Prostate gland (tissue), 2 donors: Measurements from ENCODE around the gene IL3RA. TPM values are rescaled to one million over a fixed set of nuclear protein-coding genes. Genes with fewer than 3 reads are reported as not detected.
"Not testable (repeated sequence)": the region's sequence is repeated elsewhere in the genome, so short reads cannot be mapped to it uniquely, and the experiment has no call there.

ENCODE experiments used
- DNase-seq: peaks from one replicate; pipeline ENCODE4 v3.0.0-alpha.2; 2019; ENCODE audit warnings: low spot score
- H3K27ac ChIP-seq, 2 donors: fragments of 200-600 bp; sonication (generic); 2 replicates each; pipeline ENCODE4 v1.5.1; 2017 to 2019
- H3K27me3 ChIP-seq: fragments of 200-600 bp; sonication (generic); replicated peaks from 2 replicates; pipeline ENCODE4 v1.5.1; 2019; ENCODE audit not compliant: insufficient read depth
- H3K36me3 ChIP-seq, 2 donors: fragments of 200-600 bp; sonication (generic); 1 replicate in 1 of 2; 2 replicates in 1 of 2; pipeline versions ENCODE4 v1.5.1 to v1.8.1; 2017 to 2019
- H3K4me1 ChIP-seq: fragments of 200-600 bp; sonication (generic); replicated peaks from 2 replicates; pipeline ENCODE4 v1.5.1; 2019
- H3K4me3 ChIP-seq, 2 donors: fragments of 200-600 bp; sonication (generic); 2 replicates each; pipeline ENCODE4 v1.5.1; 2017 to 2019
- H3K9me3 ChIP-seq: fragments of 200-600 bp; sonication (generic); 2 replicates; pipeline ENCODE4 v1.5.1; 2017
- CTCF ChIP-seq, 4 experiments: fragments of 200-600 bp in 2 of 4; fragments of 450-650 bp in 2 of 4; sonication (generic) in 2 of 4; IDR thresholded peaks; 1 replicate in 3 of 4; 2 replicates in 1 of 4; pipeline ENCODE4 v1.5.1; 2016 to 2019; ENCODE audit warnings: antibody characterized with exemption in 4 of 4, mild to moderate bottlenecking in 2 of 4, moderate library complexity in 2 of 4
- POLR2A ChIP-seq: fragments of 450-650 bp; IDR thresholded peaks from one replicate; pipeline ENCODE4 v1.6.1; 2016; ENCODE audit warnings: antibody characterized with exemption, mild to moderate bottlenecking
- POLR2AphosphoS5 ChIP-seq: sonication (generic); formaldehyde crosslinking; IDR thresholded peaks from one replicate; pipeline ENCODE4 v1.6.1; 2017; ENCODE audit warnings: antibody characterized with exemption
- WGBS: methylation state at CpG from one replicate; pipeline ENCODE4 v1.1.5; 2018; 5-methylcytosine and 5-hydroxymethylcytosine counted together
- intact Hi-C: fragments of 100-400 bp; cut with DNase I; formaldehyde crosslinking; loops from one replicate; pipeline ENCODE4 v1.14.2; 2022
- total RNA-seq, 2 donors: library from RNA; depleted of rRNA; stranded (reverse); fragments of >200 nt; gene quantifications; one replicate each; pipeline ENCODE4 v1.1.0, GENCODE V29; 2016

Gene IL3RA
- total RNA-seq, 2 donors from 2014 or later = 3.3 to 7.2 TPM

- H3K9me3 ChIP-seq = no peaks in the 10 kb centered on the region
- H3K4me1 ChIP-seq = no peaks in the 10 kb centered on the region
- DNase-seq = no peak
- 82% methylated on average over 22 of the region's 22 CpGs for WGBS
- no peaks in the 10 kb centered on the region for H3K27me3 ChIP-seq
- intact Hi-C loops = no loop called here
- H3K36me3 ChIP-seq = no peaks in the 10 kb centered on the region
- TF ChIP-seq CTCF (IDR thresholded peaks at IDR 0.05) (no peak), POLR2AphosphoS5 (no peak), POLR2A (no peak)
- H3K27ac ChIP-seq = no peak overlapping the region
- no peak overlapping the region for H3K4me3 ChIP-seq
Measured at GRCh38 chrX:1341545-1342184, 5.1 kb downstream of the IL3RA start.

- H3K4me1 ChIP-seq, H3K36me3 ChIP-seq, intact Hi-C loops, H3K9me3 ChIP-seq, H3K27ac ChIP-seq, DNase-seq, H3K4me3 ChIP-seq, H3K27me3 ChIP-seq: not testable (repeated sequence)
- 96% methylated on average over 15 of the region's 15 CpGs for WGBS
Measured at GRCh38 chrX:1349606-1350005, 13.0 kb downstream of the IL3RA start.

- no peak for DNase-seq
- H3K27ac ChIP-seq = no peak overlapping the region
- intact Hi-C loops = no loop called here
- TF ChIP-seq POLR2A = no peak
- TF ChIP-seq CTCF (IDR thresholded peaks at IDR 0.05) = no peak
- TF ChIP-seq POLR2AphosphoS5 = no peak
- H3K27me3 ChIP-seq = no peaks in the 10 kb centered on the region
- 96% methylated on average over 48 of the region's 49 CpGs for WGBS
- H3K36me3 ChIP-seq = no peaks in the 10 kb centered on the region
- no peaks in the 10 kb centered on the region for H3K9me3 ChIP-seq
- no peaks in the 10 kb centered on the region for H3K4me1 ChIP-seq
- no peak overlapping the region for H3K4me3 ChIP-seq
Measured at GRCh38 chrX:1351981-1352714, 15.6 kb downstream of the IL3RA start.

GRCh38 chrX:1354036-1355019, 17.7 kb downstream of the IL3RA start:
- TF ChIP-seq POLR2AphosphoS5 (no peak), CTCF (IDR thresholded peaks at IDR 0.05) (no peak), POLR2A (no peak)
- H3K9me3 ChIP-seq = no peaks in the 10 kb centered on the region
- 89% methylated on average over 11 of the region's 11 CpGs for WGBS
- intact Hi-C loops = no loop called here
- H3K4me3 ChIP-seq = no peak overlapping the region
- H3K36me3 ChIP-seq = peaks cover 0 to 5% of the 10 kb centered on the region in 2 donors
- H3K4me1 ChIP-seq = no peaks in the 10 kb centered on the region
- H3K27me3 ChIP-seq = no peaks in the 10 kb centered on the region
- no peak for DNase-seq
- no peak overlapping the region for H3K27ac ChIP-seq
